Left renal cortex interstitium (tissue), 4 donors: ENCODE measurements around the gene TBC1D16. TPM values are rescaled to one million over a fixed set of nuclear protein-coding genes. Genes with fewer than 3 reads are reported as not detected.

Experiments
- DNase-seq, 4 donors: peaks; one replicate each; pipeline ENCODE4 v3.0.0-alpha.2; 2013; ENCODE audit warnings: low read depth in 4 of 4, low spot score in 2 of 4, missing footprints in 1 of 4
- polyA plus RNA-seq, 4 donors: library from polyadenylated mRNA; unstranded; fragments of 120-200 nt; gene quantifications; one replicate each; pipeline ENCODE4 v1.2.1, GENCODE V29; 2013; ENCODE audit not compliant: insufficient read length in 4 of 4

Gene TBC1D16
- polyA plus RNA-seq, 4 donors, result 28.0 to 37.1 (median 33.9) TPM

- DNase-seq, result no peak
These were observed 79.8 kb downstream of the TBC1D16 start for GRCh38 chr17:79955691-79956440.

GRCh38 chr17:79955167-79955549, 80.5 kb downstream of the TBC1D16 start:
- no peak for DNase-seq

DNA sequence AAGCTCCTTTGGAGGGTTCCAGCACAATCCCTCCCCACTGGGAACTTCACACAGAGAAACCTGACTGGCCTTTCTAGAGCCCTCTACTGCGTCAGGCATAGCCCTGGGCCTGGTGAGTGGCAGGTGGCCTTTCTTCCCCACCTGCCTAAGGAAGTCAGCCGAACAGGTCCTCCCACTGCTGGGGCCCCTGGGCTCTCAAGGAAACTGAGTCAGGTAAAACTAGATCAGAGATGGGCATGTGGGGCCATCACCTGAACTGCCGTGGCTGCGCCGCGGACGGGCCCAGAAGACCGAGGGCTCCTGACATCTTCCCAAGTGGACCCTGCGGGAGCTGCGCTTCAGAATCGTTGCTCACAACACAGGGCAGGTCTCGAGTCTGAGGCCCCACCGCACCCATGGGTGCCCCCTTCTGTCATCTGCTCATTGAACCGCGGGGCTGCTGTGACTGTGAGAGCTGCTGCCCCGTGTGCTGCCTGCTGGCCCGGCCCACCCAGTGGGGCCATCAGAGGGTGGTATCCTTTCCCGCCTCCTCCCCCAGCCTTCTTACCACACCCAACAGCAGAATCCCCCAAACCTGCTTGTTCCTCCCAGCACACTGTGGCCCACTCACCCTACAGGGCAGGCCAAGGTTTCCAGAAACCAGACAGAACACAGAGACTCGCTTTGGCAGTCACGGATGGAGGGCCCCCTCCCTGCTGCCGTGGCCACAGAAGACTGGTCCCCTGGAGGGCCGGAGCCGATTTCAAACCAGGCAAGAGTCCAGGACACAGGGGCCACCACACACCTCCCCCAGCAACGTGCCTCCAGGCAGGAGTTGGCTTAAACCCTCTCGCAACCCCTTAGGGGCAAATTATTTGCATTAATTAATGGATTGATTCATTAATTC, 81.1 kb downstream of the TBC1D16 start:
- no peak for DNase-seq

DNA sequence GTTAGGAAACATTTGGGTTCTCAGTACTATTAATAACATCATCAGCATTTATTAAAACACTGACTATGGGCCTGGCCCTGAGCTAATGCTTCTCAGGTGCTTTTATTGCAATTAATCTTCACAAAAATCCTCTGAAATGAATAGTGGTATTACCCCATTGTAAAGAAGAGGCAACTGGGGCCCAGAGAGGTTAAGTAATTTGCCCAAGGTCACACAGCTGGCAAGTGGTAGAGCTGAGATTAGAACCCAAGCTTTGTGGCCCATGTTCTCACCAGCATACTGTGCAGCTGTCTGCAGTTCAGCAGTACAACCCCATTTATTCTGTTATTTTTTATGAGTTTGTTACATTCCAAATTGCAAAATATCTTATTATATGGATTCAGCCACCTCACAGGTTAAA, 82.3 kb downstream of the TBC1D16 start:
- DNase-seq, result no peak

GRCh38 chr17:79952901-79953300, 82.8 kb downstream of the TBC1D16 start:
- no peak for DNase-seq

GRCh38 chr17:79952265-79952877, 83.3 kb downstream of the TBC1D16 start:
- DNase-seq, result no peak

DNA sequence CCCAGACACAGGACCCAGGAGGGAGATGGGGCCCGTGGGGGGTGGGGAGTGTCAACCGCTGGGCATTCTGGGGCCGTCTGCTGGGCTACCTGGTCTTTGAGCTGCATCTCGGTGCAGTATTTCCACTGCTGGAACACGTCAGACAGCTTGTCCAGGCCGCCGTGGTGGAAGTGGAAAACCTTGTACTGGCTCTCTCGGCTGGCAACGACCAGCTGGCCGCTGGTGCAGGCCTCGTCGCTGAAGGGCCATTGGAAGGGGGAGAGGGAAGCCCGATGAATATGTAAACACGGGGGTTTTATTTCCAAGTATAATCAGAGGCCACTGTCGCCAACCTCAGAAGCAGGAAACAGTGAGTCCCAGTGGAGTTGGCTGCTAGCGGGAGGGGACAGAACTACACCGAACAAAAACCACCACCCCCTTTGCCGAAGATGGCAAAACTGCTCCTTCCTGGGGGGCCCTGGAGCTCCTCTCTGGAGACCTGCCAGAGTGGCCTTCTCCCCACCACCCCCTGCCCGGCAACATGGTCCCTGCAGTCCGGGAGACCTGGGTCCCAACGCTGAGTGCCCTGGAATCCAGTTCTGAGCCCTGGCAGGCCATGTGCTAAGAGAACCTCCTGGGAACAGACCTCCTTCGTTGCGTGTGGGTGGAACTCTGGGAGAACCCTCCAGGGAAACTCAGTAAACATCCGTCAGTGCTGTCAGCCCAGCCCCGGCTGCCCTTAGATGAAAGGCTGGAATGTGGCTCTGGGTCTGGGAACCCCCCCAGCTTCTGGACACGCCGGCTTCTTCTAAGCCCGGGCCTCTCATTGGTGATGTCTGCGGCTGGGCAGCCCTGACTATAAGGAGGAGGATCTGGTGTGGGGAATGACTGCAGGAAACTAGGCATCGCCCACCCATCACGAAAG, 84.1 kb downstream of the TBC1D16 start:
- peak in 3 of 4 donors; percentile 56 to 73 (median 68) for DNase-seq

- no peak for DNase-seq
These were observed 84.9 kb downstream of the TBC1D16 start for GRCh38 chr17:79950751-79951150.

DNA sequence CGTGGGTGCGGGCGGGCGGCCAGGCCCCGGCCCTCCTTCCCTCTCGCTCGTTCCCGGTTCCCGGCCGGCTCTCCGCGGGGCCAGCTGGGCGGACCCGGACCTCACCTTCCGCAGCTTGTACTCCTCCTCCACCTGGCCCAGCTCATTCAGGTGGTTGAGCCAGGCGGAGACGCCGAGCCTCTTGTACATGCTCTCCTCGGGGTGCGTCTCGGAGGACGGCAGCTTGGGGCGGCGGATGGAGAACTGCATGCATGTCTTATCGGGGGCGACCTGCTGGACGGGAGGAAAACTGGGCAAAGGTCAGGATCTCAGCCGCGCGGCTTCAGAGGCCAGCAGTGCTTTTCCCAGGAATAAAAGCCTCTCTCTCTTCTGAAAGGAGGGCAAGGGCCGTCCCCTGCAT, 85.4 kb downstream of the TBC1D16 start:
- DNase-seq, result no peak

DNA sequence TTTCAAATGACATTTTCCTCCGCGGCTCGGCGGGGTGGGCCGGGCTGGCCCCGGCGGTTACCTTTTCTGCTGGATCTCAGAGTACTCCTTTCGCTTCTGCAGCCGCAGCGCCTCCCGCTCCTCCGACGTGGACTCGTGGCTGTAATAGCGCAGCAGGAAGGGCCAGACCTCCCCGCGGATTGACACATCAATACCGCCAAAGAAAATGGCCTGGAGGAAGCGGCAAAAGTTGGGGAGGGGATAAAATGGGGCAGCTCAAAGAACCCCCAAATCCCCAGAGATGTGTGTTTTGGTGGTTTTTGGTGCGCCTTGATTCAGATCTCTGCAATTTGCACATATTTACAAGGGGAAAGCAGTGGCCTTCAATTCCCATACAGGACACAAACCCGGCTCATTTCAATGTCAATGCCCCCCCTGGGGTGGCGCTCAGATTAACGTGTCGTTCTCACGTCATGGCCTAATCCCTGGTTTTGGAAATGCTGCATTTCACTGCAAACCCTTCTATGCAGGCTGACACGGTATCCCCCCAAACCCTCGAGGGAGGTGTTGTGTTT, 85.9 kb downstream of the TBC1D16 start:
- DNase-seq, result no peak

GRCh38 chr17:79948945-79949655, 86.6 kb downstream of the TBC1D16 start:
- DNase-seq, result no peak

GRCh38 chr17:79948406-79948944, 87.2 kb downstream of the TBC1D16 start:
- DNase-seq, result no peak

GRCh38 chr17:79947351-79948031, 88.2 kb downstream of the TBC1D16 start:
- DNase-seq, result no peak

DNA sequence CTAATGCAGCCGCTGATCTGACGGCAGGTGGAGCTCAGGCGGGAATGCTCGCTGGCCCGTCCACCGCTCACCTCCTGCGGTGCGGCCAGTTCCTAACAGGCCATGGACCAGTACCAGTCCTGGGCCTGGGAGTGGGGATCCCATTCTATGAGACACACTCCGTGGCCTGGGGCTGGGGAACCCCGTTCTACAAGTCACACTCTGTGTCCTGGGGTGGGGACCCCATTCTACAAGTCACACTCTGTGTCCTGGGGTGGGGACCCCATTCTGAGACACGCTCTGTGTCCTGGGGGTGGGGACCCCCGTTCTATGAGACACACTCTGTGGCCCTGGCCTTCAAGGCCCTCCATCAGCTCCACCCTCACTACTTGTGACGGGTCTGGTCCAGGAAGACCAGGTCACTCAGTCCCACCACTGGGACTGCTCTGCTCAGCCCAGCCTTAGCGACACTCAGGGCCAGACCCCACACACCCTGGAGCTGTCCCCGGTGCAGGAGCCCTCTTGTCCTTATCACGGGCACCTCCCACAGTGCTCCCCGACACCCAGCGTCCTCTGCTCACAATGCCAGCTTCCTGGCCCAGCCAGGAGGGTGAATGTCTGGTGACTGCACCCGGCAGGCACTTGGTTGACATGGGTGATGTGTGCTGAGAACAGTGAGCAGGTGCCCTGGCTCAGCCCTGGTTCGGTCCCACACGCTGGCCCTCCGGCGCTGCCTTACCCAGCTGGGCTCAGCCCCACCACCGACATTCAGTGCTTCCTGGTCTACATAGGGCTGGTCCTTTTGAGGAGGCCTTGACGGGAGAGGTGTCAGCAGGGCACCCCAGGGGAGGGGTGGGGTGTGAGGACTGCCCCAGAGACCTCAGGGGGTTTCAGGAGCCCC, 89.1 kb downstream of the TBC1D16 start:
- DNase-seq, result no peak

DNA sequence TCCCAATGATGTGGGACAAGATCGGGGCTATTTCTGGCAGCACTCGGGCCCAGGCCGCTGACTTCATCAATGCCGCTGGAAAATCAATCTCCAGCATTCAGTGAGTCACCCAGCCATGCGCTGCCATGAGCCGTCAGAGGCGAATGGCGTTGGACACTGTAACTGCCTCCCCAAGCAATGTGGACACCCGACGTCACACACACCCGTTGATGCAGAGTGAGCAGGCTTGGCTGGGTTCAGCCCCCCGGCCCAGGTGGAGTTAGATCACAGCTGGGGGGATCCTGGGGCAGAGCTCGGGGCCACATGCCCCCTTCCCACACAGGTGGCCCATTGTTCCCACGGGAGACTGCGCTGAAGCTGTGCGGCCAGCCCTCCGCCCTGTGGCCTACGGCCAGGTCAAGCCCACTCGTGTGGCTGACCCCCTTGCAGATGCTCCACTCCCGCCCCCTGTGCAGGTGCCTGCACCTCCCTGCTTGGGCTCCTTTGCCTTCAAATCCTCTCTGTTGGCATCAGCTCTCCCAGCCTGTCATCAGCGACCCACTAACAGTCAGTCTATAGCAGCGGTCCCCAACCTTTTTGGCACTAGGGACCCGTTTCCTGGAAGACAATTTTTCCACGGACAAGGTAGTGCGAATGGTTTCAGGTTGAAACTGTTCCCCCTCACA, 89.9 kb downstream of the TBC1D16 start:
- DNase-seq, result no peak

- DNase-seq, result no peak
These were observed 90.8 kb downstream of the TBC1D16 start for GRCh38 chr17:79944821-79945391.
